HG03469 (cell line): ENCODE measurements around the gene RNF8.
"Not testable (repeated sequence)": the region's sequence is repeated elsewhere in the genome, so short reads cannot be mapped to it uniquely, and the experiment has no call there.

Source experiments
- ATAC-seq: cut with Tn5 transposase; IDR thresholded peaks from one replicate; pipeline ENCODE4 v1.9.1; 2021; ENCODE audit warnings: mild to moderate bottlenecking, moderate library complexity, moderate number of reproducible peaks; ENCODE audit not compliant: unreplicated experiment

Gene RNF8

GRCh38 chr6:37393381-37393929, 39.7 kb downstream of the RNF8 start:
- no peak for ATAC-seq

- ATAC-seq = no peak
Measured at GRCh38 chr6:37396571-37397180, 42.9 kb downstream of the RNF8 start.

- ATAC-seq = no peak
Measured at GRCh38 chr6:37399131-37399530, 45.3 kb downstream of the RNF8 start.

GRCh38 chr6:37399795-37400490, 46.2 kb downstream of the RNF8 start:
- no peak for ATAC-seq

GRCh38 chr6:37401658-37402057, 47.9 kb downstream of the RNF8 start:
- ATAC-seq = not testable (repeated sequence)

- ATAC-seq = no peak
Measured at GRCh38 chr6:37406726-37407341, 53.1 kb downstream of the RNF8 start.

GRCh38 chr6:37407948-37408347, 54.2 kb downstream of the RNF8 start:
- ATAC-seq = no peak

- ATAC-seq = no peak
Measured at GRCh38 chr6:37409501-37409900, 55.7 kb downstream of the RNF8 start.

GRCh38 chr6:37417393-37417792, 63.6 kb downstream of the RNF8 start:
- ATAC-seq = no peak

- no peak for ATAC-seq
Measured at GRCh38 chr6:37418722-37419121, 64.9 kb downstream of the RNF8 start.

GRCh38 chr6:37426058-37426944, 72.5 kb downstream of the RNF8 start:
- no peak for ATAC-seq

- ATAC-seq = no peak
Measured at GRCh38 chr6:37426945-37427510, 73.2 kb downstream of the RNF8 start.

- no peak for ATAC-seq
Measured at GRCh38 chr6:37429352-37429750, 75.6 kb downstream of the RNF8 start.

- peak; percentile 3 for ATAC-seq
Measured at GRCh38 chr6:37432590-37432915, 78.8 kb downstream of the RNF8 start.

GRCh38 chr6:37432916-37433656, 79.3 kb downstream of the RNF8 start, which contains the start of gene CMTR1:
Gene CMTR1 (plus strand): TSS chr6:37433221. CDS start chr6:37435630, 2,409 bp downstream.
- ATAC-seq = peak; percentile 54

- ATAC-seq = peak; percentile 12
Measured at GRCh38 chr6:37433657-37434271, 80.0 kb downstream of the RNF8 start.

- ATAC-seq = no peak
Measured at GRCh38 chr6:37435373-37435772, 81.6 kb downstream of the RNF8 start.

GRCh38 chr6:37435816-37436215, 82.0 kb downstream of the RNF8 start:
- no peak for ATAC-seq

- ATAC-seq = no peak
Measured at GRCh38 chr6:37438930-37439329, 85.1 kb downstream of the RNF8 start.
